GM23338 (cell line): ENCODE data around the gene INPP4B. TPM values are rescaled to one million over a fixed set of nuclear protein-coding genes. Genes with fewer than 3 reads are reported as not detected.
A peak's percentile ranks its signal among the peaks of the same experiment; 100 is the strongest.

ENCODE experiments used
- ATAC-seq: fragments of 200-7000 bp; cut with Tn5 transposase; 3 replicates; pipeline ENCODE4 v1.9.1; 2020
- DNase-seq: peaks from one replicate; pipeline ENCODE4 v3.0.0-alpha.2; 2015; ENCODE audit warnings: low spot score
- H2AFZ ChIP-seq: fragments of 200-600 bp; sonication (generic); 2 replicates; pipeline ENCODE4 v1.8.0; 2016; ENCODE audit warnings: antibody characterized with exemption, mild to moderate bottlenecking, moderate library complexity
- H3F3A ChIP-seq: fragments of 200-600 bp; sonication (generic); replicated peaks from 2 replicates; pipeline ENCODE4 v1.8.0; 2017; ENCODE audit warnings: antibody characterized with exemption, mixed run types, low read depth
- H3K27ac ChIP-seq: fragments of 200-600 bp; sonication (generic); 2 replicates; pipeline ENCODE4 v1.6.1; 2016; ENCODE audit warnings: low read depth
- H3K27me3 ChIP-seq: fragments of 200-600 bp; sonication (generic); 2 replicates; pipeline ENCODE4 v1.8.0; 2016; ENCODE audit warnings: mild to moderate bottlenecking, mixed run types, moderate library complexity; ENCODE audit not compliant: insufficient read depth
- H3K36me3 ChIP-seq: fragments of 200-600 bp; sonication (generic); 2 replicates; pipeline ENCODE4 v1.8.0; 2016; ENCODE audit warnings: mild to moderate bottlenecking; ENCODE audit not compliant: insufficient read depth
- H3K4me1 ChIP-seq: fragments of 200-600 bp; sonication (generic); 2 replicates; pipeline ENCODE4 v1.8.0; 2016; ENCODE audit warnings: mild to moderate bottlenecking, moderate library complexity; ENCODE audit not compliant: insufficient read depth
- H3K4me2 ChIP-seq: fragments of 200-600 bp; sonication (generic); 2 replicates; pipeline ENCODE4 v1.7.1; 2017; ENCODE audit warnings: mixed run types
- H3K4me3 ChIP-seq: fragments of 200-600 bp; sonication (generic); 2 replicates; pipeline ENCODE4 v1.6.1; 2016; ENCODE audit warnings: mixed run types
- H3K79me2 ChIP-seq: fragments of 200-600 bp; sonication (generic); replicated peaks from 2 replicates; pipeline ENCODE4 v1.8.0; 2017; ENCODE audit warnings: mild to moderate bottlenecking; ENCODE audit not compliant: insufficient read depth
- H3K9me2 ChIP-seq: fragments of 200-600 bp; sonication (generic); 2 replicates; pipeline ENCODE4 v1.8.0; 2017; ENCODE audit not compliant: insufficient read depth
- H4K20me1 ChIP-seq: fragments of 200-600 bp; sonication (generic); replicated peaks from 2 replicates; pipeline ENCODE4 v1.8.0; 2017; ENCODE audit warnings: mild to moderate bottlenecking; ENCODE audit not compliant: insufficient read depth
- H3K27ac Mint-ChIP-seq: 2 replicates; pipeline ENCODE4 v1.8.0; 2020; ENCODE audit warnings: inconsistent platforms, mild to moderate bottlenecking, moderate library complexity, mixed read lengths
- H3K27me3 Mint-ChIP-seq: 3 replicates; pipeline ENCODE4 v1.8.0; 2022; ENCODE audit warnings: low read depth, mild to moderate bottlenecking, moderate library complexity, mixed read lengths, inconsistent platforms; ENCODE audit not compliant: insufficient read depth, poor library complexity
- H3K36me3 Mint-ChIP-seq: 3 replicates; pipeline ENCODE4 v1.8.0; 2021; ENCODE audit warnings: low read depth, mild to moderate bottlenecking, inconsistent platforms, moderate library complexity, mixed read lengths
- H3K4me1 Mint-ChIP-seq: 3 replicates; pipeline ENCODE4 v1.8.0; 2020; ENCODE audit warnings: mild to moderate bottlenecking, inconsistent platforms, mixed read lengths
- H3K4me3 Mint-ChIP-seq: 3 replicates; pipeline ENCODE4 v1.8.0; 2021; ENCODE audit warnings: moderate library complexity, mild to moderate bottlenecking, inconsistent platforms, mixed read lengths
- H3K9me3 Mint-ChIP-seq: 3 replicates; pipeline ENCODE4 v1.8.0; 2020; ENCODE audit warnings: moderate library complexity, mild to moderate bottlenecking, inconsistent platforms, mixed read lengths
- CREB1 ChIP-seq: fragments of 250-450 bp; sonication (Bioruptor Pico); IDR thresholded peaks from 2 replicates; pipeline ENCODE4 v1.5.0; 2020; ENCODE audit warnings: low read depth, mild to moderate bottlenecking, moderate library complexity
- EZH2 ChIP-seq: fragments of 200-600 bp; sonication (generic); IDR thresholded peaks from one replicate; pipeline ENCODE4 v1.8.0; 2017; ENCODE audit warnings: antibody characterized with exemption, mild to moderate bottlenecking, low read depth; ENCODE audit not compliant: unreplicated experiment
- EZH2phosphoT487 ChIP-seq: fragments of 200-600 bp; sonication (generic); IDR thresholded peaks from one replicate; pipeline ENCODE4 v1.8.1; 2018; ENCODE audit warnings: antibody characterized with exemption; ENCODE audit not compliant: unreplicated experiment
- JUNB ChIP-seq: IDR thresholded peaks from one replicate; pipeline ENCODE4 v1.6.1; 2016; ENCODE audit warnings: antibody characterized with exemption; ENCODE audit not compliant: unreplicated experiment
- NANOG ChIP-seq: IDR thresholded peaks from 2 replicates; pipeline ENCODE4 v1.6.1; 2016; ENCODE audit warnings: antibody characterized with exemption, borderline replicate concordance
- POLR2AphosphoS5 ChIP-seq: IDR thresholded peaks from 2 replicates; pipeline ENCODE4 v1.6.1; 2016; ENCODE audit warnings: antibody characterized with exemption, low read depth
- STAT1 ChIP-seq: IDR thresholded peaks from one replicate; pipeline ENCODE4 v1.6.1; 2016; ENCODE audit warnings: antibody characterized with exemption; ENCODE audit not compliant: unreplicated experiment
- ZNF114 ChIP-seq: fragments of 250-450 bp; sonication (Bioruptor Pico); IDR thresholded peaks from 2 replicates; pipeline ENCODE4 v1.5.0; 2020; ENCODE audit warnings: mild to moderate bottlenecking, moderate library complexity
- ZNF331 ChIP-seq: fragments of 250-450 bp; sonication (Bioruptor Pico); IDR thresholded peaks from 2 replicates; pipeline ENCODE4 v1.5.0; 2020; ENCODE audit warnings: low read depth, mild to moderate bottlenecking, moderate library complexity
- polyA plus RNA-seq: library from polyadenylated mRNA; unstranded; fragments of >200 nt; fragmentation: Nextera tagmentation; extraction: Ambion mirVana; gene quantifications from 2 replicates; pipeline ENCODE4 v1.2.1, GENCODE V29; 2016
- total RNA-seq: library from RNA; depleted of rRNA; stranded (reverse); fragments of >200 nt; shearing (Covaris generic); gene quantifications from 2 replicates; pipeline ENCODE4 v1.2.3, GENCODE V29; 2014
- TF ChIP-seq, protein P1 (sequence below): IDR thresholded peaks from 2 replicates; pipeline ENCODE4 v1.6.1; 2016; ENCODE audit warnings: antibody characterized with exemption
- TF ChIP-seq, protein P2 (sequence below): IDR thresholded peaks from one replicate; pipeline ENCODE4 v1.6.1; 2018; ENCODE audit warnings: antibody characterized with exemption; ENCODE audit not compliant: unreplicated experiment
- TF ChIP-seq, protein P3 (sequence below), 2 experiments: fragments of 200-600 bp in 1 of 2; sonication (generic) in 1 of 2; conservative IDR thresholded peaks; 2 replicates each; pipeline versions ENCODE4 v1.5.1 to v1.6.1; 2016 to 2017; ENCODE audit warnings: antibody characterized with exemption in 2 of 2, low read depth in 2 of 2, mild to moderate bottlenecking in 2 of 2, moderate library complexity in 1 of 2

INPP4B gene
- total and polyA plus RNA-seq, 2 experiments from 2014 or later: 0.11 to 0.14 TPM

DNA sequence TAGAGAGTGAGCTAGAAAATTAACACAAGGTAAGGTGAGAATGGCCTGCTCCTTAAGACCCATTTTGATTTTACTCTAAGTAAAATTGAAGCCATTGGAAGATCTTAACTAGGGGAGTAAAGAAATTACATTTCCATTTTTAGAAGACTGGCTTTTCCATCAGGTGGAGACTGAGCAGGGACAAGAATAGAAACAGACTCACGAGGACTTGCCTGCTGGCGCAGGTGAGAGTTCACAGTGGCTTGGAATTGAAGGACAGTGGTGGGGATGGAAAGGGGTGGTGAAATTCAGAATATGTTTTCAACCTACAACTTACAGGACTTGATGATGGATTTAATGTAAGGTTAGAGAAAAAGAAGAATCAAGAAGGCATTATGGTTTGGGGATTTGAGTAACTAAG is 427.4 kb downstream of the INPP4B start (continued):
- TF ChIP-seq, protein P1, sequence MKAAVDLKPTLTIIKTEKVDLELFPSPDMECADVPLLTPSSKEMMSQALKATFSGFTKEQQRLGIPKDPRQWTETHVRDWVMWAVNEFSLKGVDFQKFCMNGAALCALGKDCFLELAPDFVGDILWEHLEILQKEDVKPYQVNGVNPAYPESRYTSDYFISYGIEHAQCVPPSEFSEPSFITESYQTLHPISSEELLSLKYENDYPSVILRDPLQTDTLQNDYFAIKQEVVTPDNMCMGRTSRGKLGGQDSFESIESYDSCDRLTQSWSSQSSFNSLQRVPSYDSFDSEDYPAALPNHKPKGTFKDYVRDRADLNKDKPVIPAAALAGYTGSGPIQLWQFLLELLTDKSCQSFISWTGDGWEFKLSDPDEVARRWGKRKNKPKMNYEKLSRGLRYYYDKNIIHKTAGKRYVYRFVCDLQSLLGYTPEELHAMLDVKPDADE: no peak
- no peak for TF ChIP-seq ZNF114
- TF ChIP-seq, protein P2, sequence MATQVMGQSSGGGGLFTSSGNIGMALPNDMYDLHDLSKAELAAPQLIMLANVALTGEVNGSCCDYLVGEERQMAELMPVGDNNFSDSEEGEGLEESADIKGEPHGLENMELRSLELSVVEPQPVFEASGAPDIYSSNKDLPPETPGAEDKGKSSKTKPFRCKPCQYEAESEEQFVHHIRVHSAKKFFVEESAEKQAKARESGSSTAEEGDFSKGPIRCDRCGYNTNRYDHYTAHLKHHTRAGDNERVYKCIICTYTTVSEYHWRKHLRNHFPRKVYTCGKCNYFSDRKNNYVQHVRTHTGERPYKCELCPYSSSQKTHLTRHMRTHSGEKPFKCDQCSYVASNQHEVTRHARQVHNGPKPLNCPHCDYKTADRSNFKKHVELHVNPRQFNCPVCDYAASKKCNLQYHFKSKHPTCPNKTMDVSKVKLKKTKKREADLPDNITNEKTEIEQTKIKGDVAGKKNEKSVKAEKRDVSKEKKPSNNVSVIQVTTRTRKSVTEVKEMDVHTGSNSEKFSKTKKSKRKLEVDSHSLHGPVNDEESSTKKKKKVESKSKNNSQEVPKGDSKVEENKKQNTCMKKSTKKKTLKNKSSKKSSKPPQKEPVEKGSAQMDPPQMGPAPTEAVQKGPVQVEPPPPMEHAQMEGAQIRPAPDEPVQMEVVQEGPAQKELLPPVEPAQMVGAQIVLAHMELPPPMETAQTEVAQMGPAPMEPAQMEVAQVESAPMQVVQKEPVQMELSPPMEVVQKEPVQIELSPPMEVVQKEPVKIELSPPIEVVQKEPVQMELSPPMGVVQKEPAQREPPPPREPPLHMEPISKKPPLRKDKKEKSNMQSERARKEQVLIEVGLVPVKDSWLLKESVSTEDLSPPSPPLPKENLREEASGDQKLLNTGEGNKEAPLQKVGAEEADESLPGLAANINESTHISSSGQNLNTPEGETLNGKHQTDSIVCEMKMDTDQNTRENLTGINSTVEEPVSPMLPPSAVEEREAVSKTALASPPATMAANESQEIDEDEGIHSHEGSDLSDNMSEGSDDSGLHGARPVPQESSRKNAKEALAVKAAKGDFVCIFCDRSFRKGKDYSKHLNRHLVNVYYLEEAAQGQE: no peak
- no peak for TF ChIP-seq ZNF331
- TF ChIP-seq STAT1: no peak
- no peak for TF ChIP-seq EZH2phosphoT487
- no peak for TF ChIP-seq CREB1 (CRISPR knock-in tag)
- TF ChIP-seq JUNB: no peak
- TF ChIP-seq, protein P3, sequence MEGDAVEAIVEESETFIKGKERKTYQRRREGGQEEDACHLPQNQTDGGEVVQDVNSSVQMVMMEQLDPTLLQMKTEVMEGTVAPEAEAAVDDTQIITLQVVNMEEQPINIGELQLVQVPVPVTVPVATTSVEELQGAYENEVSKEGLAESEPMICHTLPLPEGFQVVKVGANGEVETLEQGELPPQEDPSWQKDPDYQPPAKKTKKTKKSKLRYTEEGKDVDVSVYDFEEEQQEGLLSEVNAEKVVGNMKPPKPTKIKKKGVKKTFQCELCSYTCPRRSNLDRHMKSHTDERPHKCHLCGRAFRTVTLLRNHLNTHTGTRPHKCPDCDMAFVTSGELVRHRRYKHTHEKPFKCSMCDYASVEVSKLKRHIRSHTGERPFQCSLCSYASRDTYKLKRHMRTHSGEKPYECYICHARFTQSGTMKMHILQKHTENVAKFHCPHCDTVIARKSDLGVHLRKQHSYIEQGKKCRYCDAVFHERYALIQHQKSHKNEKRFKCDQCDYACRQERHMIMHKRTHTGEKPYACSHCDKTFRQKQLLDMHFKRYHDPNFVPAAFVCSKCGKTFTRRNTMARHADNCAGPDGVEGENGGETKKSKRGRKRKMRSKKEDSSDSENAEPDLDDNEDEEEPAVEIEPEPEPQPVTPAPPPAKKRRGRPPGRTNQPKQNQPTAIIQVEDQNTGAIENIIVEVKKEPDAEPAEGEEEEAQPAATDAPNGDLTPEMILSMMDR (conservative IDR thresholded peaks at IDR 0.05; ENCODE audit: low read depth in 2 of 2): no peak
- TF ChIP-seq EZH2: no peak

DNA sequence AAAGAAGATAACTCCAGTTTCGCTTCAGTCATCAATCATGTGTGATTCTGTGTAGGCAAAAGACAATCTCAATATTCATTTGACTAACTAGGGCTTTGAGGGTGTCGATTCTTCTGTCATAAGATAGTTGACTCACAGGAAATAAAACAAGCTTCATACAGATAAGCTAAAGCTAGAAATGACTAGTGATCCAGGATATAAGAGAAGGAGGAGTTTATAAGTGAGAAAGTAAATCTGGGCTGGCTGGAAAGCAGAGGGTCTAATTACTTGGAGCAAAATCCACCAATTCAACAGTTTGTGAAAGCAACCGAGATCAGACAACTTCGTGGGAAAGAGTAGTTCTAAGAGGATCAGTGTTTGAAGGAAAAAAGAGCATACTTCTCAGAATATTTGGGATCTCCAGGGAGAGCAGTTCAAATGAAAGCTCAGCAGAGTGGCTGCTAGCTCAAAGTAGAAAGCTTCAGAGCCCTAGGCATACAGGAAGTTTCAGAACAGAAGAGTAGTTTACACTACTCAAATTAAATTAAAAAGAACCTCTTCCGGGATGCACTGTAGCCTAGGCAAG is 429.3 kb downstream of the INPP4B start:
- Histone ChIP-seq H3K9me2 (no peaks in the 10 kb centered on the region), H2AFZ (peak overlapping the region; percentile 92), H3K4me1 (peaks cover 7% of the 10 kb centered on the region; the same call in 1 of the 2 replicates), H3K27ac (0 out of 2 replicates have a peak overlapping the region, but pooled peaks have one; percentile 10), H3F3A (no peaks in the 10 kb centered on the region), H4K20me1 (no peaks in the 10 kb centered on the region), H3K4me3 (no peak overlapping the region), H3K27me3 (no peaks in the 10 kb centered on the region), H3K36me3 (no peaks in the 10 kb centered on the region), H3K79me2 (no peaks in the 10 kb centered on the region), H3K4me2 (no peak overlapping the region)
- ATAC-seq (no peak), DNase-seq (no peak)
- Mint-ChIP-seq H3K27me3 (no peaks in the 10 kb centered on the region), H3K4me3 (no peak overlapping the region), H3K27ac (no peak overlapping the region), H3K9me3 (no peaks in the 10 kb centered on the region; the same call in 2 of the 3 replicates), H3K4me1 (peaks cover 14% of the 10 kb centered on the region; the same call in 2 of the 3 replicates), H3K36me3 (no peaks in the 10 kb centered on the region)
- TF ChIP-seq JUNB (no peak), STAT1 (no peak), EZH2phosphoT487 (no peak), EZH2 (no peak), POLR2AphosphoS5 (no peak), CREB1 (CRISPR knock-in tag) (no peak), NANOG (no peak)
- TF ChIP-seq, protein P1: no peak
- TF ChIP-seq, protein P2: no peak
- TF ChIP-seq, protein P3 (conservative IDR thresholded peaks at IDR 0.05; ENCODE audit: low read depth in 2 of 2): no peak
